ENCODE measurements around the gene GAL3ST1. TPM values are rescaled to one million over a fixed set of nuclear protein-coding genes. Genes with fewer than 3 reads are reported as not detected.

Gene GAL3ST1
- total RNA-seq, 1 experiment from 2014 or later = not detected

- H3K27ac Mint-ChIP-seq (ENCODE audit: low read depth, unreplicated experiment) = no peak overlapping the region
- H3K4me3 Mint-ChIP-seq (ENCODE audit: unreplicated experiment) = no peak overlapping the region
- ChIA-PET CTCF (no interaction called here), POLR2A (interaction anchor here (0.6 kb wide), 1 partner anchor 378 kb away, joined by 3 read pairs; no protein-coding TSS in a partner anchor)
- BruUV-seq (replicated peaks) = no TSS peak
- H3K4me1 Mint-ChIP-seq (ENCODE audit: insufficient read depth, unreplicated experiment) = no peaks in the 10 kb centered on the region
- H3K36me3 Mint-ChIP-seq (ENCODE audit: insufficient read depth, unreplicated experiment) = no peaks in the 10 kb centered on the region
- no peaks in the 10 kb centered on the region for H3K9me3 Mint-ChIP-seq (ENCODE audit: unreplicated experiment)
- TF ChIP-seq CTCF (IDR thresholded peaks at IDR 0.05; ENCODE audit: unreplicated experiment) = no peak
- peaks cover 25% of the 10 kb centered on the region for H3K27me3 Mint-ChIP-seq (ENCODE audit: insufficient read depth, unreplicated experiment)
- intact Hi-C loops (cut with micrococcal nuclease) = no loop called here
- DNase-seq (ENCODE audit: unreplicated experiment) = no peak
Measured at GRCh38 chr22:30516273-30516672, 58.2 kb downstream of the GAL3ST1 start.

DNA sequence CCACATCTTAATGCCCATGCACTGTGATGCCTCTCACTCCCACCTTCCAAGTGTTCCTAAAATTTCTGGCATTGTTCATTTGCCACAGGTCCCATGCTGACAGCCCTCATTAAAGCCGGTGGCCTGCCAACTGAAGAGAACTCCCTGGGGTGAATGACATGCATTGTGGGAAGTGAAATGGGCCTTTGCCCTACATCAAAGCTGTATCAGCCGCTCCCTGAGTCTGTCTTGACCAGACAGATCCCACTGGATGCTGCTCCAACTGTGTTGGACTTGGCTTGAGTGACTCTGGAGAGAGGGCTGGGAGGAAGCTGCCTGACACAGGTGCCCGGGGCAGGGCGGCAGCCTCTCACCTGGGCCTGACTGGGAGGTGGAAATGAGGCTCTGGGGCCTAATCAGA is 60.2 kb downstream of the GAL3ST1 start:
- Mint-ChIP-seq H3K27me3 (ENCODE audit: insufficient read depth, unreplicated experiment) (peaks cover 18% of the 10 kb centered on the region), H3K27ac (ENCODE audit: low read depth, unreplicated experiment) (no peak overlapping the region), H3K4me1 (ENCODE audit: insufficient read depth, unreplicated experiment) (no peaks in the 10 kb centered on the region), H3K36me3 (ENCODE audit: insufficient read depth, unreplicated experiment) (no peaks in the 10 kb centered on the region), H3K4me3 (ENCODE audit: unreplicated experiment) (no peak overlapping the region), H3K9me3 (ENCODE audit: unreplicated experiment) (no peaks in the 10 kb centered on the region)
- POLR2A ChIA-PET = no interaction called here
- TF ChIP-seq CTCF (IDR thresholded peaks at IDR 0.05; ENCODE audit: unreplicated experiment) = no peak
- no TSS peak for BruUV-seq (replicated peaks)
- intact Hi-C loops (cut with micrococcal nuclease) = no loop called here
- no peak for DNase-seq (ENCODE audit: unreplicated experiment)
- CTCF ChIA-PET = interaction anchor here (0.7 kb wide), 1 partner anchor 9 kb away, joined by 4 read pairs; no protein-coding TSS in a partner anchor

GRCh38 chr22:30513462-30513861 is 61.0 kb downstream of the GAL3ST1 start:
- intact Hi-C loops (cut with micrococcal nuclease) = no loop called here
- H3K27me3 Mint-ChIP-seq (ENCODE audit: insufficient read depth, unreplicated experiment) = peaks cover 18% of the 10 kb centered on the region
- H3K4me1 Mint-ChIP-seq (ENCODE audit: insufficient read depth, unreplicated experiment) = no peaks in the 10 kb centered on the region
- no peak overlapping the region for H3K27ac Mint-ChIP-seq (ENCODE audit: low read depth, unreplicated experiment)
- ChIA-PET CTCF (interaction anchor here (0.7 kb wide), 1 partner anchor 10 kb away, joined by 4 read pairs; no protein-coding TSS in a partner anchor), POLR2A (no interaction called here)
- no peak for TF ChIP-seq CTCF (IDR thresholded peaks at IDR 0.05; ENCODE audit: unreplicated experiment)
- no peaks in the 10 kb centered on the region for H3K9me3 Mint-ChIP-seq (ENCODE audit: unreplicated experiment)
- BruUV-seq (replicated peaks) = no TSS peak
- no peak overlapping the region for H3K4me3 Mint-ChIP-seq (ENCODE audit: unreplicated experiment)
- no peaks in the 10 kb centered on the region for H3K36me3 Mint-ChIP-seq (ENCODE audit: insufficient read depth, unreplicated experiment)
- no peak for DNase-seq (ENCODE audit: unreplicated experiment)

DNA sequence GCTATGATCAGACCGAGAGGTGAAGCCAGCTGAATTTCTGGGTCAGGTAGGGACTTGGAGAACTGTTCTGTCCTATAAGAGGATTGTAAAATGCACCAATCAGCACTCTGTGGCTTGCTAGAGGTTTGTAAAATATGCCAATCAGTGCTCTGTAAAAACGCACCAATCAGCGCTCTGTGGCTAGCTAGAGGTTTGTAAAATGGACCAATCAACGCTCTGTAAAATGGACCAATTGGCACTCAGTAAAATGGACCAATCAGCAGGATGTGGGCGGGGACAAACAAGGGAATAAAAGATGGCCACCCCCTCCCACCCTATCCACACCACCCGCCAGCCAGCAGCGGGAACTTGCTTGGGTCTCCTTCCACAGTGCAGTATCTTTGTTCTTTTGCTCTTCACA is 62.6 kb downstream of the GAL3ST1 start:
- CTCF ChIA-PET = interaction anchor here (0.7 to 0.9 kb wide), 2 partner anchors 19 to 536 kb away, joined by 3 read pairs; no protein-coding TSS in a partner anchor
- intact Hi-C loops (cut with micrococcal nuclease) = no loop called here
- H3K27ac Mint-ChIP-seq (ENCODE audit: low read depth, unreplicated experiment) = no peak overlapping the region
- DNase-seq (ENCODE audit: unreplicated experiment) = no peak
- H3K4me1 Mint-ChIP-seq (ENCODE audit: insufficient read depth, unreplicated experiment) = no peaks in the 10 kb centered on the region
- TF ChIP-seq CTCF (IDR thresholded peaks at IDR 0.05; ENCODE audit: unreplicated experiment) = no peak
- H3K4me3 Mint-ChIP-seq (ENCODE audit: unreplicated experiment) = no peak overlapping the region
- no peaks in the 10 kb centered on the region for H3K9me3 Mint-ChIP-seq (ENCODE audit: unreplicated experiment)
- POLR2A ChIA-PET = no interaction called here
- H3K27me3 Mint-ChIP-seq (ENCODE audit: insufficient read depth, unreplicated experiment) = peaks cover 12% of the 10 kb centered on the region
- no peaks in the 10 kb centered on the region for H3K36me3 Mint-ChIP-seq (ENCODE audit: insufficient read depth, unreplicated experiment)
- BruUV-seq (replicated peaks) = no TSS peak

Measured in MCF 10A (cell line).